Measurements from ENCODE around the gene ZNF862. TPM values are rescaled to one million over a fixed set of nuclear protein-coding genes. Genes with fewer than 3 reads are reported as not detected.

Gene ZNF862
- total RNA-seq, 1 experiment from 2014 or later = 1.9 TPM

DNA sequence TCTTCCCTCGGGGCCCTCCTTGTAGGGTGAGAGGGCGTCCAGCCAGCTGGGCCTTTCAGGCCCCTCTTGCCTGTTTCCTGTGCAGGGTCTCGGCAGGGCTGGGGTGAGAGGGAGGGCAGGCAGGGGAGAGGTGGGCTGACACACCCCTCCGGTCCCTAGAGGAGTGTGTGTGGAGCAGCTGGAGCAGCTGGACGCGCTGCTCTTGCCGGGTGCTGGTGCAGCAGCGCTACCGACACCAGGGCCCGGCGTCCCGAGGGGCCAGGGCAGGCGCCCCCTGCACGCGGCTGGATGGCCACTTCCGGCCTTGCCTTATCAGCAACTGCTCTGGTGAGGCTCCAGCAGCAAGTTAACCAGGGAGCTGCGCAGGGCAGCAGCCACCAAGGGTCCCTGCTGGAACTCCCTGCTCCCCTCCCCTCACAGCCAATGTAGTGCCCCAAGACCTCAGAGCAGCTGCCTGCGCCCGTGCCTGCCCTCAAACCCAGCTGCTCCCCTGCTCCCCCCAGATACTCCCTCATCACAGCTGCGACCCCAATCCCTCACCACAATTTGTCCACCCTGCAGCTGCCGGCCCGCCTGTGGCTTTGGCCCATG lies 15.7 kb upstream of the ZNF862 start:
- H2AFZ ChIP-seq (ENCODE audit: low read length) = no peak overlapping the region
- no peak overlapping the region for H3T11ph ChIP-seq (ENCODE audit: low read length)
- no peak overlapping the region for H2BK20ac ChIP-seq (ENCODE audit: low read depth, low read length, poor library complexity, severe bottlenecking)
- no peak overlapping the region for H2BK5ac ChIP-seq (ENCODE audit: insufficient read length, low read length)
- H3K4ac ChIP-seq (ENCODE audit: low read depth, low read length) = no peak overlapping the region
- H2BK120ac ChIP-seq (ENCODE audit: low read depth, low read length, poor library complexity, severe bottlenecking) = no peak overlapping the region
- no peak overlapping the region for H2BK15ac ChIP-seq (ENCODE audit: low read depth, low read length)
- H3K79me1 ChIP-seq (ENCODE audit: insufficient read depth, low read depth, low read length, poor library complexity, severe bottlenecking) = no peaks in the 10 kb centered on the region
- Mint-ChIP-seq H3K9me3 (peaks cover 8 to 13% of the 10 kb centered on the region in 2 experiments; a peak in 4 of 5 replicates), H3K36me3 (ENCODE audit: insufficient read depth in 1 of 3, low read depth in 3 of 3) (peaks cover 0 to 4% (median 0%) of the 10 kb centered on the region in 3 experiments; a peak in 1 of 7 replicates), H3K4me1 (peaks cover 0 to 3% of the 10 kb centered on the region in 2 experiments; a peak in 1 of 4 replicates), H3K27me3 (ENCODE audit: low read depth) (peaks cover 5% of the 10 kb centered on the region), H3K4me3 (no peak overlapping the region; a peak in 1 of 5 replicates), H3K27ac (no peak overlapping the region)
- no peak overlapping the region for H2AK5ac ChIP-seq (ENCODE audit: insufficient read length, low read length)
- H3K56ac ChIP-seq (ENCODE audit: insufficient read length, low read depth, low read length) = no peak overlapping the region
- no peak overlapping the region for H3K14ac ChIP-seq (ENCODE audit: insufficient read depth, low read length)
- no peak overlapping the region for H3K27ac ChIP-seq (ENCODE audit: insufficient read length, low read depth, low read length)
- no peak overlapping the region for H3K9ac ChIP-seq (ENCODE audit: extremely low read depth, insufficient read length, low read length)
- no peak overlapping the region for H2BK12ac ChIP-seq (ENCODE audit: insufficient read length, low read depth, low read length)
- no peaks in the 10 kb centered on the region for H3K9me3 ChIP-seq (ENCODE audit: control insufficient read depth, low read depth, low read length)
- no peaks in the 10 kb centered on the region for H3K4me1 ChIP-seq (ENCODE audit: insufficient read depth, low read length)
- TF ChIP-seq, protein P1, sequence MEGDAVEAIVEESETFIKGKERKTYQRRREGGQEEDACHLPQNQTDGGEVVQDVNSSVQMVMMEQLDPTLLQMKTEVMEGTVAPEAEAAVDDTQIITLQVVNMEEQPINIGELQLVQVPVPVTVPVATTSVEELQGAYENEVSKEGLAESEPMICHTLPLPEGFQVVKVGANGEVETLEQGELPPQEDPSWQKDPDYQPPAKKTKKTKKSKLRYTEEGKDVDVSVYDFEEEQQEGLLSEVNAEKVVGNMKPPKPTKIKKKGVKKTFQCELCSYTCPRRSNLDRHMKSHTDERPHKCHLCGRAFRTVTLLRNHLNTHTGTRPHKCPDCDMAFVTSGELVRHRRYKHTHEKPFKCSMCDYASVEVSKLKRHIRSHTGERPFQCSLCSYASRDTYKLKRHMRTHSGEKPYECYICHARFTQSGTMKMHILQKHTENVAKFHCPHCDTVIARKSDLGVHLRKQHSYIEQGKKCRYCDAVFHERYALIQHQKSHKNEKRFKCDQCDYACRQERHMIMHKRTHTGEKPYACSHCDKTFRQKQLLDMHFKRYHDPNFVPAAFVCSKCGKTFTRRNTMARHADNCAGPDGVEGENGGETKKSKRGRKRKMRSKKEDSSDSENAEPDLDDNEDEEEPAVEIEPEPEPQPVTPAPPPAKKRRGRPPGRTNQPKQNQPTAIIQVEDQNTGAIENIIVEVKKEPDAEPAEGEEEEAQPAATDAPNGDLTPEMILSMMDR (conservative IDR thresholded peaks at IDR 0.05) = no peak
- H3K23me2 ChIP-seq (ENCODE audit: insufficient read length, low read depth, low read length, poor library complexity, severe bottlenecking) = no peaks in the 10 kb centered on the region
- no peak overlapping the region for H4K91ac ChIP-seq (ENCODE audit: insufficient read length, low read depth, low read length)
- no peaks in the 10 kb centered on the region for H3K27me3 ChIP-seq (ENCODE audit: insufficient read depth, low read length)
- WGBS (ENCODE audit: extremely low coverage, insufficient read length, low lambda C conversion rate) = no CpG with 5 or more reads among the region's 22 CpGs
- H3K18ac ChIP-seq (ENCODE audit: insufficient read length, low read depth, low read length) = no peak overlapping the region
- no peak overlapping the region for H3K23ac ChIP-seq (ENCODE audit: insufficient read length, low read depth, low read length)
- H4K8ac ChIP-seq (replicated peaks; ENCODE audit: insufficient read length, low read depth, low read length) = no peak overlapping the region
- no peak for DNase-seq
- H4K20me1 ChIP-seq (ENCODE audit: control insufficient read depth, insufficient read depth, insufficient read length) = no peaks in the 10 kb centered on the region
- no peak overlapping the region for H4K5ac ChIP-seq (ENCODE audit: insufficient read length, low read depth, low read length)
- H3K79me2 ChIP-seq (ENCODE audit: insufficient read depth, low read length) = no peaks in the 10 kb centered on the region
- no peak overlapping the region for H3K4me2 ChIP-seq (ENCODE audit: insufficient read depth, insufficient read length, low read length)

Data from H9 (cell line).